H1 (cell line): Measurements from ENCODE around the gene RIPPLY3. TPM values are rescaled to one million over a fixed set of nuclear protein-coding genes. Genes with fewer than 3 reads are reported as not detected.

Source experiments
- CTCF ChIA-PET: fragments of 300-600 bp; sonication (Branson Sonifier 250); formaldehyde crosslinking; loops from one replicate; lab custom pipeline; 2021; ENCODE audit not compliant: partially characterized antibody; lab: Charles Lee
- POLR2A ChIA-PET: fragments of 300-600 bp; sonication (Branson Sonifier 250); formaldehyde crosslinking; loops from one replicate; lab custom pipeline; 2021; ENCODE audit warnings: inconsistent platforms; ENCODE audit not compliant: partially characterized antibody; lab: Charles Lee
- DNase-seq, 2 experiments: peaks; one replicate each; pipeline versions ENCODE4 v3.0.0 to v3.0.0-alpha.2; 2010 to 2022; ENCODE audit warnings: low spot score in 2 of 2, low read depth in 1 of 2, mixed read lengths in 1 of 2
- FAIRE-seq: peaks from 2 replicates; lab custom pipeline; 2011; peaks lifted over from hg19 to GRCh38; lab: Jason Lieb, UNC
- H2AFZ ChIP-seq: 2 replicates; pipeline ENCODE4 v1.8.1; 2012; ENCODE audit warnings: low read length, inconsistent platforms
- H2AK5ac ChIP-seq: 2 replicates; pipeline ENCODE4 v1.6.1; 2013; ENCODE audit warnings: low read depth, low read length
- H2BK120ac ChIP-seq: replicated peaks from 2 replicates; pipeline ENCODE3; 2013; ENCODE audit warnings: low read depth, low read length, inconsistent platforms
- H2BK12ac ChIP-seq: 2 replicates; pipeline ENCODE4 v1.6.1; 2013; ENCODE audit warnings: low read depth, low read length
- H2BK15ac ChIP-seq: 2 replicates; pipeline ENCODE4 v1.6.1; 2013; ENCODE audit warnings: low read length
- H2BK20ac ChIP-seq: 2 replicates; pipeline ENCODE4 v1.6.1; 2013; ENCODE audit warnings: low read length
- H2BK5ac ChIP-seq: 2 replicates; pipeline ENCODE4 v1.6.1; 2013; ENCODE audit warnings: low read depth, low read length
- H3K14ac ChIP-seq: 2 replicates; pipeline ENCODE4 v1.6.1; 2013; ENCODE audit warnings: inconsistent platforms; ENCODE audit not compliant: insufficient read length
- H3K18ac ChIP-seq: 2 replicates; pipeline ENCODE4 v1.6.1; 2013; ENCODE audit warnings: low read length; ENCODE audit errors: extremely low read depth
- H3K23ac ChIP-seq: 2 replicates; pipeline ENCODE4 v1.6.1; 2013; ENCODE audit warnings: inconsistent platforms; ENCODE audit not compliant: insufficient read length
- H3K23me2 ChIP-seq: 2 replicates; pipeline ENCODE4 v1.6.1; 2013; ENCODE audit warnings: low read depth, low read length
- H3K27ac ChIP-seq: 2 replicates; pipeline ENCODE4 v1.6.1; 2011; ENCODE audit warnings: low read depth, low read length, inconsistent platforms
- H3K27me3 ChIP-seq, 4 experiments: replicated peaks in 1 of 4; 1 replicate in 1 of 4; 2 replicates in 3 of 4; pipeline versions ENCODE4 v1.6.1 to v1.8.1; 2011 to 2013; ENCODE audit warnings: low read length in 3 of 4, mild to moderate bottlenecking in 3 of 4, inconsistent platforms in 2 of 4, mixed read lengths in 2 of 4, moderate library complexity in 1 of 4; ENCODE audit not compliant: control insufficient read depth in 3 of 4, insufficient read depth in 3 of 4; ENCODE audit errors: extremely low read depth in 1 of 4
- H3K36me3 ChIP-seq, 4 experiments: 2 replicates each; pipeline versions ENCODE4 v1.6.1 to v1.8.1; 2011 to 2013; ENCODE audit warnings: mild to moderate bottlenecking in 4 of 4, low read length in 3 of 4, moderate library complexity in 2 of 4, control low read depth in 1 of 4, inconsistent platforms in 1 of 4; ENCODE audit not compliant: insufficient read depth in 4 of 4, control insufficient read depth in 2 of 4
- H3K4ac ChIP-seq: replicated peaks from 2 replicates; pipeline ENCODE3; 2013; ENCODE audit warnings: low read length, low read depth, mixed read lengths, inconsistent platforms; ENCODE audit not compliant: insufficient read length
- H3K4me1 ChIP-seq, 4 experiments: replicated peaks in 1 of 4; 1 replicate in 1 of 4; 2 replicates in 3 of 4; pipeline versions ENCODE4 v1.6.1 to v1.8.1; 2011 to 2013; ENCODE audit warnings: low read length in 3 of 4, inconsistent platforms in 2 of 4, mixed read lengths in 1 of 4; ENCODE audit not compliant: insufficient read depth in 4 of 4, control insufficient read depth in 3 of 4
- H3K4me2 ChIP-seq, 2 experiments: 2 replicates each; pipeline versions ENCODE4 v1.6.1 to v1.8.1; 2011 to 2013; ENCODE audit warnings: low read depth in 2 of 2, low read length in 2 of 2, control low read depth in 1 of 2, inconsistent platforms in 1 of 2, mild to moderate bottlenecking in 1 of 2; ENCODE audit not compliant: insufficient read depth in 1 of 2
- H3K4me3 ChIP-seq, 4 experiments: fragments of 200-600, 300-600 bp in 1 of 4; sonication (generic), shearing (Covaris generic), sonication (Bioruptor Twin) in 1 of 4; 2 replicates each; pipeline versions ENCODE4 v1.5.1 to v1.8.1; 2011 to 2016; ENCODE audit warnings: low read length in 4 of 4, low read depth in 3 of 4, control low read depth in 2 of 4, inconsistent platforms in 2 of 4, mild to moderate bottlenecking in 2 of 4, mixed read lengths in 1 of 4, moderate library complexity in 1 of 4; ENCODE audit not compliant: insufficient read depth in 2 of 4; ENCODE audit errors: extremely low read depth in 1 of 4
- H3K56ac ChIP-seq: replicated peaks from 2 replicates; pipeline ENCODE3; 2013; ENCODE audit warnings: low read depth, mild to moderate bottlenecking, mixed read lengths, low read length, inconsistent platforms; ENCODE audit not compliant: insufficient read length
- H3K79me1 ChIP-seq: 2 replicates; pipeline ENCODE4 v1.6.1; 2013; ENCODE audit warnings: low read depth, low read length, control low read depth
- H3K79me2 ChIP-seq, 2 experiments: 2 replicates each; pipeline versions ENCODE4 v1.6.1 to v1.8.1; 2012 to 2013; ENCODE audit warnings: low read length in 2 of 2, mild to moderate bottlenecking in 2 of 2, inconsistent platforms in 1 of 2; ENCODE audit not compliant: insufficient read depth in 2 of 2, control insufficient read depth in 1 of 2
- H3K9ac ChIP-seq, 4 experiments: replicated peaks in 1 of 4; 1 replicate in 1 of 4; 2 replicates in 3 of 4; pipeline versions ENCODE4 v1.6.1 to v1.8.1; 2011 to 2013; ENCODE audit warnings: low read depth in 3 of 4, low read length in 3 of 4, control low read depth in 2 of 4, mild to moderate bottlenecking in 2 of 4, moderate library complexity in 2 of 4, inconsistent platforms in 1 of 4; ENCODE audit errors: extremely low read depth in 1 of 4
- H3K9me3 ChIP-seq, 2 experiments: 2 replicates each; pipeline versions ENCODE4 v1.6.1 to v1.8.1; 2012 to 2013; ENCODE audit warnings: mild to moderate bottlenecking in 2 of 2, moderate library complexity in 2 of 2, control low read depth in 1 of 2, inconsistent platforms in 1 of 2, low read depth in 1 of 2, low read length in 1 of 2, mixed read lengths in 1 of 2; ENCODE audit not compliant: insufficient read depth in 2 of 2
- H4K20me1 ChIP-seq, 2 experiments: replicated peaks in 1 of 2; 2 replicates each; pipeline versions ENCODE3 to v1.8.1; 2011 to 2013; ENCODE audit warnings: inconsistent platforms in 2 of 2, low read length in 2 of 2, mild to moderate bottlenecking in 1 of 2; ENCODE audit not compliant: insufficient read depth in 2 of 2, control insufficient read depth in 1 of 2
- H4K5ac ChIP-seq: 2 replicates; pipeline ENCODE4 v1.6.1; 2013; ENCODE audit warnings: low read length, low read depth, mixed read lengths, inconsistent platforms; ENCODE audit not compliant: insufficient read length
- H4K8ac ChIP-seq: 2 replicates; pipeline ENCODE4 v1.8.0; 2013; ENCODE audit warnings: mild to moderate bottlenecking, moderate library complexity, low read length, inconsistent platforms; ENCODE audit not compliant: insufficient read depth; ENCODE audit errors: extremely low read depth
- H4K91ac ChIP-seq: replicated peaks from 2 replicates; pipeline ENCODE3; 2013; ENCODE audit warnings: low read length, mixed read lengths, inconsistent platforms; ENCODE audit not compliant: insufficient read length
- BRCA1 ChIP-seq: IDR thresholded peaks from 2 replicates; pipeline ENCODE4 v1.6.1; 2012; ENCODE audit warnings: low read depth, low read length, improper control_type of control experiment
- EP300 ChIP-seq, 2 experiments: IDR thresholded peaks; 1 replicate in 1 of 2; 2 replicates in 1 of 2; pipeline ENCODE4 v1.6.1; 2011 to 2012; ENCODE audit warnings: low read depth in 2 of 2, low read length in 2 of 2, mild to moderate bottlenecking in 2 of 2, borderline replicate concordance in 1 of 2, inconsistent platforms in 1 of 2, moderate library complexity in 1 of 2
- KDM4A ChIP-seq: IDR thresholded peaks from one replicate; pipeline ENCODE4 v1.7.1; 2012; ENCODE audit warnings: low read depth, mild to moderate bottlenecking, moderate library complexity, low read length, inconsistent platforms; ENCODE audit not compliant: severe bottlenecking
- POU5F1 ChIP-seq: IDR thresholded peaks from 2 replicates; pipeline ENCODE4 v1.6.1; 2011; ENCODE audit warnings: low read depth, mild to moderate bottlenecking, low read length, moderate library complexity
- SAP30 ChIP-seq: fragments of 300-600 bp; sonication (generic); IDR thresholded peaks from 2 replicates; pipeline ENCODE4 v1.7.1; 2012; ENCODE audit warnings: low read length, moderate library complexity, mild to moderate bottlenecking, inconsistent platforms; ENCODE audit not compliant: insufficient read depth, insufficient replicate concordance
- SIRT6 ChIP-seq: IDR thresholded peaks from one replicate; pipeline ENCODE4 v1.7.1; 2012; ENCODE audit warnings: low read length, inconsistent platforms
- SRF ChIP-seq: IDR thresholded peaks from 2 replicates; pipeline ENCODE4 v1.6.1; 2011; ENCODE audit warnings: mild to moderate bottlenecking, low read depth, low read length, moderate library complexity
- TAF1 ChIP-seq: IDR thresholded peaks from 2 replicates; pipeline ENCODE4 v1.6.1; 2011; ENCODE audit warnings: mild to moderate bottlenecking, low read depth, low read length
- WGBS, 2 experiments: shearing (Covaris generic) in 1 of 2; methylation state at CpG; one replicate each; pipeline versions ENCODE4 v1.1.6 to v1.1.7; 2013 to 2015; ENCODE audit warnings: low lambda C conversion rate in 2 of 2, mixed read lengths in 2 of 2, inconsistent platforms in 1 of 2, low coverage in 1 of 2, missing lambda C conversion rate in 1 of 2; ENCODE audit not compliant: insufficient replicate concordance in 2 of 2, insufficient coverage in 1 of 2, insufficient read length in 1 of 2; ENCODE audit errors: extremely low coverage in 1 of 2, missing lambda C conversion rate in 1 of 2; 5-methylcytosine and 5-hydroxymethylcytosine counted together
- polyA plus RNA-seq, 7 experiments: library from polyadenylated mRNA; depleted of rRNA in 3 of 7; stranded (reverse) in 5 of 7; unstranded in 2 of 7; fragments of >200 nt in 5 of 7; fragments of 200-250 nt in 2 of 7; gene quantifications; 1 replicate in 5 of 7; 2 replicates in 1 of 7; 4 replicates in 1 of 7; pipeline versions ENCODE4 v1.2.1 to v1.2.3, GENCODE V29; 2011 to 2013; ENCODE audit warnings: missing spikeins in 2 of 7, mixed read lengths in 2 of 7
- total RNA-seq: library from RNA; stranded (reverse); fragmentation: NEBNext Ultra II Directional; extraction: Animal tissue kit (Norgen Biotek cat#: 25700); gene quantifications from 2 replicates; pipeline ENCODE4 v1.2.1, GENCODE V29; 2021
- TF ChIP-seq, protein P1 (sequence below): IDR thresholded peaks from 2 replicates; pipeline ENCODE4 v1.6.1; 2012; ENCODE audit warnings: inconsistent platforms

Gene RIPPLY3
- total and polyA plus RNA-seq, 2 of the 8 experiments (the other 6 are each of a cell fraction or from before 2014, with no cell fraction given) = 2.0 to 2.2 TPM

DNA sequence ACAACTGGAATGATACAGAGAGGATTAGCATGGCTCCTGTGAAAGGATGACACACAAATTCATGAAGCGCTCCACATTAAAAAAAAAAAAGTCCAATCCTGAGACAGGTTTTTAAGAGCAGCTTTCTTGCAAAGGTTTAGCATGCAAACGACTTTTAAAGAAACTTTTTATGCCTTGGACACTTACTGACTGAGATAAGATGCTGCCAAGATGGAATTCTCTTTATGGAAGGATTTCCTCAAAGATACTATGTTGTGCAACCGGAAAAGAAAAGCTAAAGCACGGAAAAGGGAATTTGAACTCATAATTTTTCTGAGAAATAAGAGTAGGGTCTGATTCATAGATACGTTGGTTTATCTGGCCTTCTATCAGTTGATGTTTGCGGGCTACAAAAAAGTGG, 39.1 kb downstream of the RIPPLY3 start:
- no peak overlapping the region for H2BK120ac ChIP-seq
- H4K20me1 ChIP-seq = peaks cover 0 to 2% of the 10 kb centered on the region in 2 experiments
- CTCF ChIA-PET = interaction anchor here (0.6 to 0.7 kb wide), 2 partner anchors 54 to 77 kb away, joined by 3 to 4 read pairs; no protein-coding TSS in a partner anchor
- no peak overlapping the region for H3K4me2 ChIP-seq
- H3K23me2 ChIP-seq = no peaks in the 10 kb centered on the region
- H2BK12ac ChIP-seq = no peak overlapping the region
- H3K79me1 ChIP-seq = no peaks in the 10 kb centered on the region
- no peak for FAIRE-seq
- no peak overlapping the region for H3K4ac ChIP-seq
- no peak overlapping the region for H4K8ac ChIP-seq
- no peak for TF ChIP-seq KDM4A
- no peak for TF ChIP-seq SRF
- TF ChIP-seq EP300 (IDR thresholded peaks at IDR 0.05; ENCODE audit: borderline replicate concordance in 1 of 2, low read depth in 2 of 2, low read length in 2 of 2) = no peak
- TF ChIP-seq, protein P1, sequence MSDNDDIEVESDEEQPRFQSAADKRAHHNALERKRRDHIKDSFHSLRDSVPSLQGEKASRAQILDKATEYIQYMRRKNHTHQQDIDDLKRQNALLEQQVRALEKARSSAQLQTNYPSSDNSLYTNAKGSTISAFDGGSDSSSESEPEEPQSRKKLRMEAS = no peak
- TF ChIP-seq BRCA1 = no peak
- no peak for TF ChIP-seq POU5F1
- TF ChIP-seq SIRT6 = no peak
- no peak for TF ChIP-seq TAF1
- no peak for TF ChIP-seq SAP30
- POLR2A ChIA-PET = no interaction called here
- no peaks in the 10 kb centered on the region for H3K36me3 ChIP-seq
- WGBS, 2 experiments = 91% methylated on average over 6 of the region's 6 CpGs; no CpG with 5 or more reads in 1 of the 2 experiments
- no peak overlapping the region for H3K18ac ChIP-seq
- H3K56ac ChIP-seq = no peak overlapping the region
- H3K27ac ChIP-seq = no peak overlapping the region
- H2BK20ac ChIP-seq = no peak overlapping the region
- H3K27me3 ChIP-seq = peaks cover 0 to 63% (median 29%) of the 10 kb centered on the region in 4 experiments; a peak in 6 of 7 replicates
- H3K9me3 ChIP-seq = no peaks in the 10 kb centered on the region
- H2AK5ac ChIP-seq = no peak overlapping the region
- H4K5ac ChIP-seq = no peak overlapping the region
- H3K14ac ChIP-seq = no peak overlapping the region
- H2AFZ ChIP-seq = no peak overlapping the region
- H3K23ac ChIP-seq = no peak overlapping the region
- peaks cover 0 to 10% (median 5%) of the 10 kb centered on the region in 4 experiments; a peak in 5 of 7 replicates for H3K4me1 ChIP-seq
- H2BK15ac ChIP-seq = no peak overlapping the region
- H3K4me3 ChIP-seq = no peak overlapping the region
- H3K9ac ChIP-seq = no peak overlapping the region
- H3K79me2 ChIP-seq = no peaks in the 10 kb centered on the region
- H4K91ac ChIP-seq = no peak overlapping the region
- H2BK5ac ChIP-seq = no peak overlapping the region
- no peak for DNase-seq
